ENCODE measurements around the gene ZNF398. TPM values are rescaled to one million over a fixed set of nuclear protein-coding genes. Genes with fewer than 3 reads are reported as not detected.
A peak's percentile ranks its signal among the peaks of the same experiment; 100 is the strongest.

ZNF398 gene
- total and polyA plus RNA-seq, 9 of the 15 experiments (the other 6 are each of a cell fraction or from before 2014, with no cell fraction given): 4.0 to 18.6 (median 10.4) TPM

GRCh38 chr7:149196151-149196704 is 49.0 kb downstream of the ZNF398 start (continued):
- TF ChIP-seq NFRKB (IDR thresholded peaks at IDR 0.05; ENCODE audit: low read depth): 0 out of 2 replicates have a peak, but pooled peaks have one; percentile 23
- TF ChIP-seq PRPF4 (IDR thresholded peaks at IDR 0.05; ENCODE audit: insufficient read depth, low read depth, low read length, poor library complexity, severe bottlenecking): no peak
- no peak for TF ChIP-seq THRAP3 (IDR thresholded peaks at IDR 0.05; ENCODE audit: borderline replicate concordance)
- TF ChIP-seq, protein P1, sequence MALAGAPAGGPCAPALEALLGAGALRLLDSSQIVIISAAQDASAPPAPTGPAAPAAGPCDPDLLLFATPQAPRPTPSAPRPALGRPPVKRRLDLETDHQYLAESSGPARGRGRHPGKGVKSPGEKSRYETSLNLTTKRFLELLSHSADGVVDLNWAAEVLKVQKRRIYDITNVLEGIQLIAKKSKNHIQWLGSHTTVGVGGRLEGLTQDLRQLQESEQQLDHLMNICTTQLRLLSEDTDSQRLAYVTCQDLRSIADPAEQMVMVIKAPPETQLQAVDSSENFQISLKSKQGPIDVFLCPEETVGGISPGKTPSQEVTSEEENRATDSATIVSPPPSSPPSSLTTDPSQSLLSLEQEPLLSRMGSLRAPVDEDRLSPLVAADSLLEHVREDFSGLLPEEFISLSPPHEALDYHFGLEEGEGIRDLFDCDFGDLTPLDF (CRISPR knock-in tag; IDR thresholded peaks at IDR 0.05): peak; percentile 12
- TF ChIP-seq FOXP1 (CRISPR knock-in tag; IDR thresholded peaks at IDR 0.05): no peak
- TF ChIP-seq U2AF1 (optimal IDR thresholded peaks at IDR 0.05; ENCODE audit: low read depth, low read length): no peak
- no peak for TF ChIP-seq NUFIP1 (IDR thresholded peaks at IDR 0.05; ENCODE audit: partially characterized antibody)
- TF ChIP-seq MTA3 (IDR thresholded peaks at IDR 0.05; ENCODE audit: borderline replicate concordance): no peak
- TF ChIP-seq, protein P2, sequence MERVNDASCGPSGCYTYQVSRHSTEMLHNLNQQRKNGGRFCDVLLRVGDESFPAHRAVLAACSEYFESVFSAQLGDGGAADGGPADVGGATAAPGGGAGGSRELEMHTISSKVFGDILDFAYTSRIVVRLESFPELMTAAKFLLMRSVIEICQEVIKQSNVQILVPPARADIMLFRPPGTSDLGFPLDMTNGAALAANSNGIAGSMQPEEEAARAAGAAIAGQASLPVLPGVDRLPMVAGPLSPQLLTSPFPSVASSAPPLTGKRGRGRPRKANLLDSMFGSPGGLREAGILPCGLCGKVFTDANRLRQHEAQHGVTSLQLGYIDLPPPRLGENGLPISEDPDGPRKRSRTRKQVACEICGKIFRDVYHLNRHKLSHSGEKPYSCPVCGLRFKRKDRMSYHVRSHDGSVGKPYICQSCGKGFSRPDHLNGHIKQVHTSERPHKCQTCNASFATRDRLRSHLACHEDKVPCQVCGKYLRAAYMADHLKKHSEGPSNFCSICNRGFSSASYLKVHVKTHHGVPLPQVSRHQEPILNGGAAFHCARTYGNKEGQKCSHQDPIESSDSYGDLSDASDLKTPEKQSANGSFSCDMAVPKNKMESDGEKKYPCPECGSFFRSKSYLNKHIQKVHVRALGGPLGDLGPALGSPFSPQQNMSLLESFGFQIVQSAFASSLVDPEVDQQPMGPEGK (CRISPR knock-in tag; IDR thresholded peaks at IDR 0.05; ENCODE audit: borderline replicate concordance): no peak
- TF ChIP-seq, protein P3, sequence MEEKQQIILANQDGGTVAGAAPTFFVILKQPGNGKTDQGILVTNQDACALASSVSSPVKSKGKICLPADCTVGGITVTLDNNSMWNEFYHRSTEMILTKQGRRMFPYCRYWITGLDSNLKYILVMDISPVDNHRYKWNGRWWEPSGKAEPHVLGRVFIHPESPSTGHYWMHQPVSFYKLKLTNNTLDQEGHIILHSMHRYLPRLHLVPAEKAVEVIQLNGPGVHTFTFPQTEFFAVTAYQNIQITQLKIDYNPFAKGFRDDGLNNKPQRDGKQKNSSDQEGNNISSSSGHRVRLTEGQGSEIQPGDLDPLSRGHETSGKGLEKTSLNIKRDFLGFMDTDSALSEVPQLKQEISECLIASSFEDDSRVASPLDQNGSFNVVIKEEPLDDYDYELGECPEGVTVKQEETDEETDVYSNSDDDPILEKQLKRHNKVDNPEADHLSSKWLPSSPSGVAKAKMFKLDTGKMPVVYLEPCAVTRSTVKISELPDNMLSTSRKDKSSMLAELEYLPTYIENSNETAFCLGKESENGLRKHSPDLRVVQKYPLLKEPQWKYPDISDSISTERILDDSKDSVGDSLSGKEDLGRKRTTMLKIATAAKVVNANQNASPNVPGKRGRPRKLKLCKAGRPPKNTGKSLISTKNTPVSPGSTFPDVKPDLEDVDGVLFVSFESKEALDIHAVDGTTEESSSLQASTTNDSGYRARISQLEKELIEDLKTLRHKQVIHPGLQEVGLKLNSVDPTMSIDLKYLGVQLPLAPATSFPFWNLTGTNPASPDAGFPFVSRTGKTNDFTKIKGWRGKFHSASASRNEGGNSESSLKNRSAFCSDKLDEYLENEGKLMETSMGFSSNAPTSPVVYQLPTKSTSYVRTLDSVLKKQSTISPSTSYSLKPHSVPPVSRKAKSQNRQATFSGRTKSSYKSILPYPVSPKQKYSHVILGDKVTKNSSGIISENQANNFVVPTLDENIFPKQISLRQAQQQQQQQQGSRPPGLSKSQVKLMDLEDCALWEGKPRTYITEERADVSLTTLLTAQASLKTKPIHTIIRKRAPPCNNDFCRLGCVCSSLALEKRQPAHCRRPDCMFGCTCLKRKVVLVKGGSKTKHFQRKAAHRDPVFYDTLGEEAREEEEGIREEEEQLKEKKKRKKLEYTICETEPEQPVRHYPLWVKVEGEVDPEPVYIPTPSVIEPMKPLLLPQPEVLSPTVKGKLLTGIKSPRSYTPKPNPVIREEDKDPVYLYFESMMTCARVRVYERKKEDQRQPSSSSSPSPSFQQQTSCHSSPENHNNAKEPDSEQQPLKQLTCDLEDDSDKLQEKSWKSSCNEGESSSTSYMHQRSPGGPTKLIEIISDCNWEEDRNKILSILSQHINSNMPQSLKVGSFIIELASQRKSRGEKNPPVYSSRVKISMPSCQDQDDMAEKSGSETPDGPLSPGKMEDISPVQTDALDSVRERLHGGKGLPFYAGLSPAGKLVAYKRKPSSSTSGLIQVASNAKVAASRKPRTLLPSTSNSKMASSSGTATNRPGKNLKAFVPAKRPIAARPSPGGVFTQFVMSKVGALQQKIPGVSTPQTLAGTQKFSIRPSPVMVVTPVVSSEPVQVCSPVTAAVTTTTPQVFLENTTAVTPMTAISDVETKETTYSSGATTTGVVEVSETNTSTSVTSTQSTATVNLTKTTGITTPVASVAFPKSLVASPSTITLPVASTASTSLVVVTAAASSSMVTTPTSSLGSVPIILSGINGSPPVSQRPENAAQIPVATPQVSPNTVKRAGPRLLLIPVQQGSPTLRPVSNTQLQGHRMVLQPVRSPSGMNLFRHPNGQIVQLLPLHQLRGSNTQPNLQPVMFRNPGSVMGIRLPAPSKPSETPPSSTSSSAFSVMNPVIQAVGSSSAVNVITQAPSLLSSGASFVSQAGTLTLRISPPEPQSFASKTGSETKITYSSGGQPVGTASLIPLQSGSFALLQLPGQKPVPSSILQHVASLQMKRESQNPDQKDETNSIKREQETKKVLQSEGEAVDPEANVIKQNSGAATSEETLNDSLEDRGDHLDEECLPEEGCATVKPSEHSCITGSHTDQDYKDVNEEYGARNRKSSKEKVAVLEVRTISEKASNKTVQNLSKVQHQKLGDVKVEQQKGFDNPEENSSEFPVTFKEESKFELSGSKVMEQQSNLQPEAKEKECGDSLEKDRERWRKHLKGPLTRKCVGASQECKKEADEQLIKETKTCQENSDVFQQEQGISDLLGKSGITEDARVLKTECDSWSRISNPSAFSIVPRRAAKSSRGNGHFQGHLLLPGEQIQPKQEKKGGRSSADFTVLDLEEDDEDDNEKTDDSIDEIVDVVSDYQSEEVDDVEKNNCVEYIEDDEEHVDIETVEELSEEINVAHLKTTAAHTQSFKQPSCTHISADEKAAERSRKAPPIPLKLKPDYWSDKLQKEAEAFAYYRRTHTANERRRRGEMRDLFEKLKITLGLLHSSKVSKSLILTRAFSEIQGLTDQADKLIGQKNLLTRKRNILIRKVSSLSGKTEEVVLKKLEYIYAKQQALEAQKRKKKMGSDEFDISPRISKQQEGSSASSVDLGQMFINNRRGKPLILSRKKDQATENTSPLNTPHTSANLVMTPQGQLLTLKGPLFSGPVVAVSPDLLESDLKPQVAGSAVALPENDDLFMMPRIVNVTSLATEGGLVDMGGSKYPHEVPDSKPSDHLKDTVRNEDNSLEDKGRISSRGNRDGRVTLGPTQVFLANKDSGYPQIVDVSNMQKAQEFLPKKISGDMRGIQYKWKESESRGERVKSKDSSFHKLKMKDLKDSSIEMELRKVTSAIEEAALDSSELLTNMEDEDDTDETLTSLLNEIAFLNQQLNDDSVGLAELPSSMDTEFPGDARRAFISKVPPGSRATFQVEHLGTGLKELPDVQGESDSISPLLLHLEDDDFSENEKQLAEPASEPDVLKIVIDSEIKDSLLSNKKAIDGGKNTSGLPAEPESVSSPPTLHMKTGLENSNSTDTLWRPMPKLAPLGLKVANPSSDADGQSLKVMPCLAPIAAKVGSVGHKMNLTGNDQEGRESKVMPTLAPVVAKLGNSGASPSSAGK (IDR thresholded peaks at IDR 0.05): no peak; the same call in 1 of the 2 replicates
- TF ChIP-seq ZNF780A (CRISPR knock-in tag; IDR thresholded peaks at IDR 0.05): no peak
- TF ChIP-seq ZNF316 (IDR thresholded peaks at IDR 0.05): no peak
- TF ChIP-seq BACH1 (tag; IDR thresholded peaks at IDR 0.05): no peak
- TF ChIP-seq ZSCAN32 (CRISPR knock-in tag; IDR thresholded peaks at IDR 0.05): no peak

All from K562 (cell line).